Brain microvascular endothelial cell (primary cell): ENCODE data around the gene POLR3G.

ENCODE experiments used
- DNase-seq: peaks from one replicate; pipeline ENCODE4 v3.0.0-alpha.2; 2020
- H3K27ac ChIP-seq: fragments of 250-450 bp; sonication (Bioruptor Pico); 2 replicates; pipeline ENCODE4 v1.5.1; 2020; ENCODE audit warnings: mild to moderate bottlenecking, moderate library complexity
- H3K27me3 ChIP-seq: fragments of 250-450 bp; sonication (Bioruptor Pico); replicated peaks from 2 replicates; pipeline ENCODE4 v1.5.1; 2020; ENCODE audit warnings: mild to moderate bottlenecking
- H3K36me3 ChIP-seq: fragments of 250-450 bp; sonication (Bioruptor Pico); replicated peaks from 2 replicates; pipeline ENCODE4 v1.5.1; 2020; ENCODE audit warnings: mild to moderate bottlenecking
- H3K4me3 ChIP-seq: 2 replicates; pipeline ENCODE4 v1.5.1; 2011; ENCODE audit warnings: low read depth, mild to moderate bottlenecking, control low read depth, low read length, moderate library complexity
- CTCF ChIP-seq: IDR thresholded peaks from 2 replicates; pipeline ENCODE4 v1.5.1; 2011; ENCODE audit warnings: low read depth, mild to moderate bottlenecking, moderate library complexity, low read length, control low read depth, inconsistent platforms; ENCODE audit errors: missing control alignments
- in situ Hi-C: cut with HindIII; loops from 2 replicates; pipeline ENCODE4 v1.10.0; 2017; ENCODE audit warnings: low sequenced_read_pairs, low pct_ligation_motif_present

The POLR3G gene

GRCh38 chr5:90534922-90535321 is 60.3 kb downstream of the POLR3G start:
- no peak overlapping the region for H3K4me3 ChIP-seq
- H3K36me3 ChIP-seq = no peaks in the 10 kb centered on the region
- in situ Hi-C loops = no loop called here
- H3K27ac ChIP-seq = no peak overlapping the region
- H3K27me3 ChIP-seq = peaks cover 4% of the 10 kb centered on the region
- no peak for DNase-seq
- TF ChIP-seq CTCF = no peak

- no peak for DNase-seq
- no peak overlapping the region for H3K4me3 ChIP-seq
- no peak overlapping the region for H3K27ac ChIP-seq
- peaks cover 4% of the 10 kb centered on the region for H3K27me3 ChIP-seq
- no peaks in the 10 kb centered on the region for H3K36me3 ChIP-seq
- no peak for TF ChIP-seq CTCF
- in situ Hi-C loops = no loop called here
Observed at GRCh38 chr5:90542827-90543519, 68.3 kb downstream of the POLR3G start.

GRCh38 chr5:90545511-90545910 is 70.8 kb downstream of the POLR3G start:
- Histone ChIP-seq H3K27me3 (peaks cover 4% of the 10 kb centered on the region), H3K36me3 (no peaks in the 10 kb centered on the region), H3K27ac (no peak overlapping the region), H3K4me3 (no peak overlapping the region)
- DNase-seq = no peak
- in situ Hi-C loops = no loop called here
- no peak for TF ChIP-seq CTCF

GRCh38 chr5:90546216-90546837 is 71.7 kb downstream of the POLR3G start:
- no peak for DNase-seq
- Histone ChIP-seq H3K27me3 (peaks cover 4% of the 10 kb centered on the region), H3K36me3 (no peaks in the 10 kb centered on the region), H3K27ac (no peak overlapping the region), H3K4me3 (no peak overlapping the region)
- TF ChIP-seq CTCF = no peak
- in situ Hi-C loops = no loop called here

- Histone ChIP-seq H3K36me3 (no peaks in the 10 kb centered on the region), H3K27me3 (peaks cover 4% of the 10 kb centered on the region), H3K27ac (no peak overlapping the region), H3K4me3 (no peak overlapping the region)
- no peak for DNase-seq
- in situ Hi-C loops = no loop called here
- TF ChIP-seq CTCF = no peak
Observed at GRCh38 chr5:90547072-90547536, 72.4 kb downstream of the POLR3G start.
